ENCODE data around the gene ZMYM2.

The ZMYM2 gene

DNA sequence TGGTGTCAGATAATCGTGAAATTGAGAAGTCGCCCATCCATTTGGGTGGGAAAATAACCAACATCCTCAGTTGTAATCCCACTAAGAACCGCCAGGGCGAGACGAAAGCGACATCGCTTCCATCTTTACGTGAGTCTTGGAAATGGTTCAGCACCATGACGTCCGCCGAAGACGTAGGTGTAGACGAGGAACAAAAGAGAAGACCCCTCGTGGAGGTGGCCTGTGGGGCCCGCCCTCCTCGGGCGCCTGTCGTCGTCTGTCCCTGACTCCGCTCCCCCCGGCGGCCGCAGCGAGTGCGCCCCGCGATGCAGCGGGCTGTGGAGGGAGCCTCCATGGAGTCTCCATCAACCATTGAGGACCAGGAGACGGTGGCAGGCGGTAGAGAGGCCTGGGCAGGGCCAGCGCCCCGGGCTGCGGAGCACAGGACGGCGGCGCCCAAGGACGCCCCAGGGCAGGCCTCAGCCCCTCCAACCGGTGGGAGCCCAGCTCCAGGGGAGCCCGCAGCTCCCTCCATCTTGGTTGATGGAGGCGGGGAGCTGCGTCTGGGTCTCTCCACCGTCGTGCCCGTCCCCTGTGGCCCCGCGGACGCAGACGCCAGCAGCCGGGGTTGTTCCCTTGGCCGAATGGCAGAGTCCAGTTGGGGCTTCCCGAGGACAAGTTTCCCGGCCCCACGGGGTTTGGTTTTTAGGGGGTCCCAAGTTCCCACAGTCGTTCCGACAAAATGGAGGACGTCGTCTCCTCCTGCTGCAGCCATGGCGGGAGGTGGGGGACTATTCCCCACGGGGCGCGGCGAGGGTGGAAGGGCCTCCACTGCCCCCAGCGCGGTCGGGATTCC lies 990 bp upstream of the ZMYM2 start:
- Histone ChIP-seq H3K36me3 (replicated peaks; ENCODE audit: low read depth, low read length) (peaks cover 18% of the 10 kb centered on the region), H3K79me2 (ENCODE audit: low read length) (peaks cover 36% of the 10 kb centered on the region), H3K4me3 (ENCODE audit: low read length) (peak overlapping the region; percentile 90), H3K4me1 (ENCODE audit: low read length) (peaks cover 25% of the 10 kb centered on the region), H2AFZ (ENCODE audit: low read depth, low read length) (peak overlapping the region; percentile 31), H4K20me1 (ENCODE audit: insufficient read depth, low read length) (peaks cover 20% of the 10 kb centered on the region), H3K27ac (ENCODE audit: low read length) (peak overlapping the region; percentile 87), H3K27me3 (ENCODE audit: low read depth, low read length) (no peaks in the 10 kb centered on the region; the same call in 1 of the 2 replicates), H3K9ac (ENCODE audit: low read length) (peak overlapping the region; percentile 96), H3K9me3 (ENCODE audit: insufficient read depth, low read length) (no peaks in the 10 kb centered on the region), H3K4me2 (ENCODE audit: low read length) (peak overlapping the region; percentile 86)
- TF ChIP-seq, protein P1, sequence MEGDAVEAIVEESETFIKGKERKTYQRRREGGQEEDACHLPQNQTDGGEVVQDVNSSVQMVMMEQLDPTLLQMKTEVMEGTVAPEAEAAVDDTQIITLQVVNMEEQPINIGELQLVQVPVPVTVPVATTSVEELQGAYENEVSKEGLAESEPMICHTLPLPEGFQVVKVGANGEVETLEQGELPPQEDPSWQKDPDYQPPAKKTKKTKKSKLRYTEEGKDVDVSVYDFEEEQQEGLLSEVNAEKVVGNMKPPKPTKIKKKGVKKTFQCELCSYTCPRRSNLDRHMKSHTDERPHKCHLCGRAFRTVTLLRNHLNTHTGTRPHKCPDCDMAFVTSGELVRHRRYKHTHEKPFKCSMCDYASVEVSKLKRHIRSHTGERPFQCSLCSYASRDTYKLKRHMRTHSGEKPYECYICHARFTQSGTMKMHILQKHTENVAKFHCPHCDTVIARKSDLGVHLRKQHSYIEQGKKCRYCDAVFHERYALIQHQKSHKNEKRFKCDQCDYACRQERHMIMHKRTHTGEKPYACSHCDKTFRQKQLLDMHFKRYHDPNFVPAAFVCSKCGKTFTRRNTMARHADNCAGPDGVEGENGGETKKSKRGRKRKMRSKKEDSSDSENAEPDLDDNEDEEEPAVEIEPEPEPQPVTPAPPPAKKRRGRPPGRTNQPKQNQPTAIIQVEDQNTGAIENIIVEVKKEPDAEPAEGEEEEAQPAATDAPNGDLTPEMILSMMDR (IDR thresholded peaks at IDR 0.05; ENCODE audit: low read depth, low read length) = peak; percentile 63
- no peak for TF ChIP-seq EZH2phosphoT487 (IDR thresholded peaks at IDR 0.05; ENCODE audit: low read depth)

DNA sequence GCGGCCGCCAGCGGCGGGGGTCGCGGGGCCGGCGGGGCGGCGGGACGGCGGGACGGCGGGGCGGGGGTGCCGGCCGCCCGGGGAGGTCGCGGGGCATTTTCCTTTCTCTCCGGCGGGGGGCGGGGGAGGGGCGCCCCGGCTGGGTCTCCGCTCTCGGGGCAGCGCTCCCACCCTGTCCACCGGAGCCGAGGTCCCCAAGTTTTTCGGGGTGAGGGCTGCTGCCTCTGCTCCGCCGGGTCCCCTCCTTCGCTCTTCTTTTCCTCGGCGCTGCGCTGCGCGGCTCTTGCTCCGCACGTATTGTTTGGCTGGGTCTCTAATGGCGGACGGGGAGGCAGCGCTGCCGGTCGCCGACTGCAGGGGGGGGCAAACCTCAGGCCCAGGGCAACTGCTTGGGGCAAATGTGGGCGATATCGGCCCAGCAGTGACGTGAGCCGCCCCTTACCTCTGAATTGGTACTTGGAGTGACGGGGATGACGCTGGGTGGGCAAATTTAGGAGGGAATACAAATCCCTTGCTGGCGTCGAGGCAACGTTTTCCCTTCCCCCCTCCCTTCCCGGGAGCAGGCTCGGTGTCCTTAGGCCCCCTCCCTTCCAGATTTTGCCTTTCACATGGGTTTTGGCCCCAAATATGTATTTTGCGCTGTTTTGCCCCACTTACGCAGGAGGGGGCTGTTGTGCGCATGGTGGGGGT lies 759 bp downstream of the ZMYM2 start:
- peak overlapping the region; percentile 80 for H3K27ac ChIP-seq (ENCODE audit: low read length)
- peak overlapping the region; percentile 20 for H2AFZ ChIP-seq (ENCODE audit: low read depth, low read length)
- no peaks in the 10 kb centered on the region for H3K9me3 ChIP-seq (ENCODE audit: insufficient read depth, low read length)
- H3K4me3 ChIP-seq (ENCODE audit: low read length) = peak overlapping the region; percentile 88
- H3K4me1 ChIP-seq (ENCODE audit: low read length) = peaks cover 25% of the 10 kb centered on the region
- peak overlapping the region; percentile 98 for H3K4me2 ChIP-seq (ENCODE audit: low read length)
- H3K79me2 ChIP-seq (ENCODE audit: low read length) = peaks cover 54% of the 10 kb centered on the region
- H3K27me3 ChIP-seq (ENCODE audit: low read depth, low read length) = no peaks in the 10 kb centered on the region
- TF ChIP-seq, protein P1 (IDR thresholded peaks at IDR 0.05; ENCODE audit: low read depth, low read length) = no peak
- no peak for TF ChIP-seq EZH2phosphoT487 (IDR thresholded peaks at IDR 0.05; ENCODE audit: low read depth)
- peaks cover 36% of the 10 kb centered on the region for H4K20me1 ChIP-seq (ENCODE audit: insufficient read depth, low read length)
- peak overlapping the region; percentile 97 for H3K9ac ChIP-seq (ENCODE audit: low read length)
- peaks cover 31% of the 10 kb centered on the region for H3K36me3 ChIP-seq (replicated peaks; ENCODE audit: low read depth, low read length)

DNA sequence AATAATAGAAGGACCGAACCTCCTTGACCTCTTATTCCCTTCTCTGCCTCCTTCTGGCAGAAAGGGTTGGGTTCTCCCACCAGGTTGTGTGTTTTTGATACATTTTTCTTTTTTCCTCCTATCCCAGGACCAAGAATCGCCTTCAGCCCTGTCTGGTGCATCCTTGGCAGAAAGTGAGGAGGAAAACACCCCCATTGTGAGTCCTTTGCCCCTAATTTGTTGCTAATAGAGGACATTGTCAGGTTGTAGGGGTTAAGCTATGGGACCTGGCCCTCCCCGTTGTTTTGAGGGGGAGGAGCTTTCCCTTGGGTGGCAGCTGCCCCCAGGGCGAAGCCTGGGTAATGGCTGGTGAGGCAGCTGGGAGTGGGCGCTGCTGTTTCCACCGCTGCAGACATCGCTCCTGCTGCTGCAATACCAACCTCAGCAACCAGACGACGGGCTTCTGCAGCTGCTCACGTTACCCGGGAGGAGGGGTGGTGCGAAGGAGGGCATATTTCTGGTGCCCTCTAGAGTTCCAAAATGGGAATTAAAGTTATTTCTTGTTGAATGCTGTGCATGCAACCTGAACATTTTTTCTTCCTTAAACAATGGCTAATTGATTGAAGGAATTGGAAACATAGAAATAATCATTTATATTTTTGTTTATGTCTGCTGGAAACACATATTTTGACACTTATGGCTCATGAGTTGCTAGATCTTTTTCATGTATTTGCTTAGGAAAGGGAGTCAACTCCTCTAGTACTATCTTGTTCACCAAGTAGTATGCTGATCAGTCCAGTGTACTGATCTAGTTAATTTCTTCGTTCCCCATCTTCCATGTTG lies 1.5 kb downstream of the ZMYM2 start:
- TF ChIP-seq EZH2phosphoT487 (IDR thresholded peaks at IDR 0.05; ENCODE audit: low read depth) = no peak
- TF ChIP-seq, protein P1 (IDR thresholded peaks at IDR 0.05; ENCODE audit: low read depth, low read length) = peak; percentile 79
- Histone ChIP-seq H3K27me3 (ENCODE audit: low read depth, low read length) (no peaks in the 10 kb centered on the region), H3K4me3 (ENCODE audit: low read length) (peak overlapping the region; percentile 88), H3K9me3 (ENCODE audit: insufficient read depth, low read length) (no peaks in the 10 kb centered on the region), H3K9ac (ENCODE audit: low read length) (peak overlapping the region; percentile 97), H3K79me2 (ENCODE audit: low read length) (peaks cover 61% of the 10 kb centered on the region), H3K4me1 (ENCODE audit: low read length) (peaks cover 25% of the 10 kb centered on the region), H2AFZ (ENCODE audit: low read depth, low read length) (no peak overlapping the region), H3K36me3 (replicated peaks; ENCODE audit: low read depth, low read length) (peaks cover 34% of the 10 kb centered on the region), H3K4me2 (ENCODE audit: low read length) (peak overlapping the region; percentile 98), H3K27ac (ENCODE audit: low read length) (peak overlapping the region; percentile 80), H4K20me1 (ENCODE audit: insufficient read depth, low read length) (peaks cover 41% of the 10 kb centered on the region)

Measured in OCI-LY3 (cell line).